H1 (cell line): Measurements from ENCODE around the gene DGKK. TPM values are rescaled to one million over a fixed set of nuclear protein-coding genes. Genes with fewer than 3 reads are reported as not detected.

Source experiments
- ATF2 ChIP-seq: IDR thresholded peaks from 2 replicates; pipeline ENCODE4 v1.6.1; 2012; ENCODE audit warnings: low read length, inconsistent platforms
- CTCF ChIP-seq, 3 experiments: IDR thresholded peaks; 1 replicate in 2 of 3; 2 replicates in 1 of 3; pipeline versions ENCODE4 v1.5.1 to v1.6.1; 2011; ENCODE audit warnings: low read length in 3 of 3, mild to moderate bottlenecking in 3 of 3, inconsistent platforms in 2 of 3, low read depth in 1 of 3, moderate library complexity in 1 of 3; ENCODE audit not compliant: insufficient read depth in 1 of 3; ENCODE audit errors: control extremely low read depth in 1 of 3
- POLR2AphosphoS5 ChIP-seq: IDR thresholded peaks from 2 replicates; pipeline ENCODE4 v1.6.1; 2011; ENCODE audit warnings: low read depth, low read length
- SUZ12 ChIP-seq: fragments of 200-600 bp; sonication (generic); IDR thresholded peaks from 2 replicates; pipeline ENCODE4 v1.6.1; 2012; ENCODE audit warnings: mild to moderate bottlenecking, inconsistent platforms, low read length, moderate library complexity, mixed read lengths
- TAF1 ChIP-seq: IDR thresholded peaks from 2 replicates; pipeline ENCODE4 v1.6.1; 2011; ENCODE audit warnings: mild to moderate bottlenecking, low read depth, low read length
- TBP ChIP-seq: IDR thresholded peaks from 2 replicates; pipeline ENCODE4 v1.6.1; 2011; ENCODE audit warnings: low read depth, low read length, improper control_type of control experiment
- YY1 ChIP-seq: IDR thresholded peaks from 2 replicates; pipeline ENCODE4 v1.6.1; 2011; ENCODE audit warnings: low read depth, mild to moderate bottlenecking, low read length
- polyA plus RNA-seq, 7 experiments: library from polyadenylated mRNA; depleted of rRNA in 3 of 7; stranded (reverse) in 5 of 7; unstranded in 2 of 7; fragments of >200 nt in 5 of 7; fragments of 200-250 nt in 2 of 7; gene quantifications; 1 replicate in 5 of 7; 2 replicates in 1 of 7; 4 replicates in 1 of 7; pipeline versions ENCODE4 v1.2.1 to v1.2.3, GENCODE V29; 2011 to 2013; ENCODE audit warnings: missing spikeins in 2 of 7, mixed read lengths in 2 of 7
- total RNA-seq: library from RNA; stranded (reverse); fragmentation: NEBNext Ultra II Directional; extraction: Animal tissue kit (Norgen Biotek cat#: 25700); gene quantifications from 2 replicates; pipeline ENCODE4 v1.2.1, GENCODE V29; 2021

DGKK gene
- total and polyA plus RNA-seq, 2 of the 8 experiments (the other 6 are each of a cell fraction or from before 2014, with no cell fraction given), result 4.9 to 19.2 TPM

- TF ChIP-seq ATF2 (no peak), POLR2AphosphoS5 (no peak), TBP (no peak), CTCF (IDR thresholded peaks at IDR 0.05; ENCODE audit: control extremely low read depth in 1 of 3, insufficient read depth in 1 of 3, low read depth in 1 of 3, low read length in 3 of 3) (no peak), SUZ12 (no peak), YY1 (no peak), TAF1 (no peak)
These were observed 97.7 kb downstream of the DGKK start (continued) for GRCh38 chrX:50372966-50373365.
